Trophoblast cell (in vitro differentiated cells and primary cell): ENCODE results near the gene USP34.
A peak's percentile ranks its signal among the peaks of the same experiment; 100 is the strongest.

Experiments
- DNase-seq, 2 donors: peaks; one replicate each; pipeline ENCODE4 v3.0.0-alpha.2; 2016
- H2AFZ ChIP-seq: 2 replicates; pipeline ENCODE4 v1.6.1; 2013; ENCODE audit warnings: low read length, moderate library complexity, mild to moderate bottlenecking; ENCODE audit not compliant: insufficient read depth, poor library complexity
- H2AK5ac ChIP-seq: 2 replicates; pipeline ENCODE4 v1.6.1; 2013; ENCODE audit warnings: mild to moderate bottlenecking, low read length
- H2BK120ac ChIP-seq: 2 replicates; pipeline ENCODE4 v1.6.1; 2013; ENCODE audit warnings: low read length, mild to moderate bottlenecking, moderate library complexity; ENCODE audit not compliant: insufficient read depth, poor library complexity
- H2BK12ac ChIP-seq: 2 replicates; pipeline ENCODE4 v1.6.1; 2013; ENCODE audit warnings: mild to moderate bottlenecking, low read length, moderate library complexity
- H2BK5ac ChIP-seq: 2 replicates; pipeline ENCODE4 v1.6.1; 2013; ENCODE audit warnings: low read length, low read depth, moderate library complexity, mild to moderate bottlenecking; ENCODE audit not compliant: poor library complexity
- H3K14ac ChIP-seq: 2 replicates; pipeline ENCODE4 v1.6.1; 2013; ENCODE audit warnings: mild to moderate bottlenecking, low read length
- H3K18ac ChIP-seq: 2 replicates; pipeline ENCODE4 v1.6.1; 2013; ENCODE audit warnings: mild to moderate bottlenecking, low read length
- H3K23ac ChIP-seq: 2 replicates; pipeline ENCODE4 v1.6.1; 2013; ENCODE audit warnings: low read length
- H3K27ac ChIP-seq: 2 replicates; pipeline ENCODE4 v1.5.1; 2013; ENCODE audit warnings: low read depth, mild to moderate bottlenecking, inconsistent platforms, low read length, moderate library complexity
- H3K27me3 ChIP-seq: 2 replicates; pipeline ENCODE4 v1.6.1; 2013; ENCODE audit warnings: inconsistent platforms, mild to moderate bottlenecking, low read length, moderate library complexity; ENCODE audit not compliant: insufficient read depth
- H3K36me3 ChIP-seq, 2 experiments: 1 replicate in 1 of 2; 2 replicates in 1 of 2; pipeline ENCODE4 v1.6.1; 2013; ENCODE audit warnings: low read length in 2 of 2, mild to moderate bottlenecking in 2 of 2, moderate library complexity in 1 of 2; ENCODE audit not compliant: insufficient read depth in 2 of 2, control insufficient read depth in 1 of 2
- H3K4ac ChIP-seq: 2 replicates; pipeline ENCODE4 v1.6.1; 2013; ENCODE audit warnings: low read depth, mild to moderate bottlenecking, low read length, moderate library complexity
- H3K4me1 ChIP-seq, 2 experiments: 1 replicate in 1 of 2; 2 replicates in 1 of 2; pipeline ENCODE4 v1.6.1; 2013; ENCODE audit warnings: low read length in 2 of 2, mild to moderate bottlenecking in 2 of 2, moderate library complexity in 1 of 2; ENCODE audit not compliant: insufficient read depth in 2 of 2, control insufficient read depth in 1 of 2
- H3K4me2 ChIP-seq: 2 replicates; pipeline ENCODE4 v1.6.1; 2013; ENCODE audit warnings: inconsistent platforms, mild to moderate bottlenecking, low read length, moderate library complexity
- H3K4me3 ChIP-seq: 2 replicates; pipeline ENCODE4 v1.5.1; 2013; ENCODE audit warnings: mild to moderate bottlenecking, low read depth, low read length, inconsistent platforms
- H3K79me1 ChIP-seq: one replicate; pipeline ENCODE4 v1.6.1; 2013; ENCODE audit warnings: low read length
- H3K79me2 ChIP-seq: 2 replicates; pipeline ENCODE4 v1.6.1; 2013; ENCODE audit warnings: low read length, mild to moderate bottlenecking; ENCODE audit not compliant: control insufficient read depth, insufficient read depth, poor library complexity
- H3K9ac ChIP-seq: 2 replicates; pipeline ENCODE4 v1.6.1; 2013; ENCODE audit warnings: mild to moderate bottlenecking, low read length
- H3K9me3 ChIP-seq: 2 replicates; pipeline ENCODE4 v1.6.1; 2013; ENCODE audit warnings: low read depth, mild to moderate bottlenecking, control low read depth, inconsistent platforms, low read length; ENCODE audit not compliant: insufficient read depth
- H4K12ac ChIP-seq: 2 replicates; pipeline ENCODE4 v1.6.1; 2013; ENCODE audit warnings: low read depth, mild to moderate bottlenecking, low read length, moderate library complexity
- H4K8ac ChIP-seq: 2 replicates; pipeline ENCODE4 v1.6.1; 2013; ENCODE audit warnings: low read depth, mild to moderate bottlenecking, low read length, moderate library complexity
- H4K91ac ChIP-seq: one replicate; pipeline ENCODE4 v1.6.1; 2013; ENCODE audit warnings: low read depth, mild to moderate bottlenecking, low read length, moderate library complexity
- WGBS: extraction: QIAGEN DNeasy Blood & Tissue Kit; methylation state at CpG from one replicate; pipeline ENCODE4 v1.1.7; 2013; ENCODE audit warnings: missing lambda C conversion rate; ENCODE audit not compliant: insufficient read length, insufficient coverage; ENCODE audit errors: extremely low coverage; 5-methylcytosine and 5-hydroxymethylcytosine counted together

USP34 gene

DNA sequence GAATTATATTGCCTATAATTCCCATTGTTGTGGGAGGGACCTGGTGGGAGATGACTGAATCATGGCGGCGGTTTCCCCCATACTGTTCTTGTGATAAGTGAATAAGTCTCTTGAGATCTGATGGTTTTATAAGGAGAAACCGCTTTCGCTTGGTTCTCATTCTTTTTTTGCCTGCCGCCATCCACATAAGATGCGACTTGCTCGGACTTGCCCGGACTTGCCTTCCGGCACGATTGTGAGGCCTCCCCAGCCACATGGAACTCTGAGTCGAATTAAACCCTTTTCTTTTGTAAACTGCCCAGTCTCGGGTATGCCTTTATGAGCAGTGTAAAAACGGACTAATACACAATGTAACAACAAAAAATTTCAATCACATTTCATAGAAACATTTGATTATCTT, 193.1 kb downstream of the USP34 start:
- no peak overlapping the region for H3K4me3 ChIP-seq
- H4K8ac ChIP-seq: peak overlapping the region; percentile 48
- H3K14ac ChIP-seq: no peak overlapping the region
- peaks cover 12 to 24% of the 10 kb centered on the region in 2 experiments for H3K36me3 ChIP-seq
- H2AFZ ChIP-seq: peak overlapping the region; percentile 68
- peak overlapping the region; percentile 43 for H4K91ac ChIP-seq
- no peaks in the 10 kb centered on the region for H3K9me3 ChIP-seq
- H2AK5ac ChIP-seq: no peak overlapping the region
- peak in 1 of 2 donors; percentile 28 for DNase-seq
- H3K23ac ChIP-seq: no peak overlapping the region
- no peak overlapping the region for H3K4ac ChIP-seq
- no peak overlapping the region for H3K4me2 ChIP-seq
- peak overlapping the region; percentile 52 for H2BK5ac ChIP-seq
- H2BK120ac ChIP-seq: peak overlapping the region; percentile 46
- H3K18ac ChIP-seq: peak overlapping the region; percentile 61
- no peak overlapping the region for H4K12ac ChIP-seq
- H3K9ac ChIP-seq: no peak overlapping the region
- WGBS: no CpG with 5 or more reads among the region's 13 CpGs
- peaks cover 3% of the 10 kb centered on the region for H3K79me1 ChIP-seq
- H3K27me3 ChIP-seq: no peaks in the 10 kb centered on the region
- no peaks in the 10 kb centered on the region for H3K4me1 ChIP-seq
- no peak overlapping the region for H3K27ac ChIP-seq
- H3K79me2 ChIP-seq: peaks cover 2% of the 10 kb centered on the region
- no peak overlapping the region for H2BK12ac ChIP-seq

DNA sequence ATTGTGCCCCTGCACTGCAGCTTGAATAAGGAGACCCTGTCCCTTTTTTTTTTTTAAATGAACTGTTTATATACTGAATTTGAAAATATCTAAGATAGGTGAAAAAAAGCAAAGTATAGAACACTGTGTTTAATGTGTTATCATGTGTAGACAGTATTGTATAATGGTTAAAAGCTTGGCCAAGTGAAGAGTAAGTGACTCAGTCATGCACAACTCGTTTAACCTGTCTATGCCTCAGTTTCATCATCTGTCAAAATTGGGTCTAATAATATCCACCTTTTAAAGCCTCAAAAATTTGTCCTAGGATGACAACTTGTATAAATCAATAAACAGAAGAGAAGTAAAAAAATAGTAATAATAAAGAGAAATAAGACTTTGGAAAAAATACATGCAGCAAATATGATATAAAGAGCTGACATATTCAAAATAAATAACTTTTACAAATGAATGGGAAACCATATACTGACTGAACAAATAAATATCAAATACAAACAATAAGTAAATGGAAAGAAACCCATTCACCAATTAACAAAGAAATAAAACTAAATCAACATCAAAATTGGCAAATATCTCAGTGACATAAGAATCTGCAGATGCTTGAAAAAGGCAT, 195.2 kb downstream of the USP34 start:
- no peak overlapping the region for H2AFZ ChIP-seq

DNA sequence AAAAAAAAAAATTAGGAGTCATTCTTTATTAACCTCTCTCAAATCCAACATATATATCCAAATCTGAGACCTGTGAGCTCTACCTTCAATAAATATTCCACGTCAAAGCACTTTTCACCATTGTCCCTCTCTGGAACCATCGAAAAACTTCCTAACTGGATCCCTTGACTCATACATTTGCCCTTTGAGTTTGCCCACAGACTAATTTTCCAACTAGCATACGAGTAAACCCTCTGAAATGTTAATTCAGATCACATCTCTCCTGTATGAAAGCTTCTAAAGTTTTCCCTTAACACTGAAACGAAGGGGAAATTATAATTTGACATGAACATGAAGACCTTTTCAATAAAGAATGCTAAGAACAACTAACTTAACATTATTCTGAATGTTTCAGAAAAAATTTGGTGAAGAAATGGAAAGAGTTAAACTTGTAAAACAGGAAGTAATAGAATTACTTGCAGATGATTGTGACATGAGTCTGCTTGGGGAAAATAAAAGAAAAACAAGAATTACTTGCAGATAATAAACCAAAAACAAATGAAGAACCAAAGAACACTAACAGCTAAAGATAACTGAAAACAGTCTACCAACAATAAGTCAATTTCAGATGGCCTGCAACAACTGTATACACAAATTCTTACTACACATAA, 198.3 kb downstream of the USP34 start:
- WGBS: no CpG with 5 or more reads among the region's 4 CpGs
- Histone ChIP-seq H4K91ac (no peak overlapping the region), H3K36me3 (peaks cover 8 to 22% of the 10 kb centered on the region in 2 experiments), H3K79me1 (no peaks in the 10 kb centered on the region), H3K4me1 (no peaks in the 10 kb centered on the region), H3K27ac (no peak overlapping the region), H3K23ac (no peak overlapping the region), H4K8ac (no peak overlapping the region), H2BK120ac (no peak overlapping the region), H3K4me3 (no peak overlapping the region), H3K4me2 (no peak overlapping the region), H2BK12ac (no peak overlapping the region), H3K14ac (no peak overlapping the region), H2BK5ac (no peak overlapping the region), H3K4ac (no peak overlapping the region), H2AK5ac (no peak overlapping the region), H3K18ac (no peak overlapping the region), H3K27me3 (no peaks in the 10 kb centered on the region), H3K9ac (no peak overlapping the region), H4K12ac (no peak overlapping the region), H3K9me3 (no peaks in the 10 kb centered on the region), H3K79me2 (no peaks in the 10 kb centered on the region), H2AFZ (no peak overlapping the region)
- no peak for DNase-seq

More for the DNA sequence above, 195.2 kb downstream of the USP34 start:
- Histone ChIP-seq H3K4ac (no peak overlapping the region), H3K18ac (no peak overlapping the region), H3K27ac (no peak overlapping the region), H3K36me3 (peaks cover 9 to 20% of the 10 kb centered on the region in 2 experiments), H4K91ac (no peak overlapping the region), H3K4me2 (no peak overlapping the region), H2AK5ac (no peak overlapping the region), H3K27me3 (no peaks in the 10 kb centered on the region), H3K79me2 (no peaks in the 10 kb centered on the region), H2BK5ac (no peak overlapping the region), H3K9ac (no peak overlapping the region), H4K8ac (no peak overlapping the region), H3K4me1 (no peaks in the 10 kb centered on the region), H2BK120ac (no peak overlapping the region), H2BK12ac (no peak overlapping the region), H3K4me3 (no peak overlapping the region), H3K23ac (no peak overlapping the region), H3K14ac (no peak overlapping the region), H3K9me3 (no peaks in the 10 kb centered on the region), H4K12ac (no peak overlapping the region), H3K79me1 (peaks cover 3% of the 10 kb centered on the region)
- no CpG with 5 or more reads among the region's 1 CpG for WGBS
- peak in 1 of 2 donors; percentile 48 for DNase-seq

DNA sequence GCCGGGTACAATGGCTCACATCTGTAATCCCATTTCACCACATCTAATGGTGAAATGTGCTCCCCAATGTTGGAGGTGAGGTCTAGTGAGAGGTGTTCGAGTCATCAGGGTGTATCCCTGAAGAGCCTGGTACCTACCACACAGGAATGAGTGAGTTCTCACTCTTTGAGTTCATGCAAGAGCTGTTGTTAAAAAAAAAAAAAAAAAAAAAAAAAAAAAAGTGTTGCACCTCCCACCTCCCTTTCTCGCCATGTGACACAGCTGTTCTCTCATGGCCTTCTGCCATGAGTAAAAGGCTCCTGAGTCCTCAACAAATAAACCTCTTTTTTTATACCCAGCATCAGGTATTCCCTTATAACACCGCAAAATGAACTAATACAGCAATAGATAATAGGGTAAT, 202.6 kb downstream of the USP34 start:
- Histone ChIP-seq H3K18ac (no peak overlapping the region), H3K9me3 (no peaks in the 10 kb centered on the region), H3K36me3 (peaks cover 8 to 18% of the 10 kb centered on the region in 2 experiments), H4K8ac (no peak overlapping the region), H3K4me1 (no peaks in the 10 kb centered on the region), H3K4me3 (no peak overlapping the region), H2BK5ac (no peak overlapping the region), H3K9ac (no peak overlapping the region), H2AFZ (no peak overlapping the region), H2AK5ac (no peak overlapping the region), H3K4me2 (no peak overlapping the region), H2BK12ac (no peak overlapping the region), H3K79me2 (no peaks in the 10 kb centered on the region), H3K23ac (no peak overlapping the region), H3K27me3 (no peaks in the 10 kb centered on the region), H3K79me1 (no peaks in the 10 kb centered on the region), H4K91ac (no peak overlapping the region), H3K14ac (no peak overlapping the region), H2BK120ac (no peak overlapping the region), H3K4ac (no peak overlapping the region), H4K12ac (no peak overlapping the region), H3K27ac (no peak overlapping the region)
- WGBS: no CpG with 5 or more reads among the region's 4 CpGs
- no peak for DNase-seq
